Breast epithelium (tissue), 4 donors: ENCODE results near the gene RPL18. TPM values are rescaled to one million over a fixed set of nuclear protein-coding genes. Genes with fewer than 3 reads are reported as not detected.

ENCODE experiments used
- DNase-seq, 2 donors: peaks; one replicate each; pipeline ENCODE4 v3.0.0-alpha.2; 2019; ENCODE audit warnings: low spot score in 2 of 2
- H3K27ac ChIP-seq, 2 donors: fragments of 200-600 bp; sonication (generic) in 1 of 2; one replicate each; pipeline ENCODE4 v1.5.1; 2016 to 2019; ENCODE audit warnings: mild to moderate bottlenecking in 1 of 2
- H3K27me3 ChIP-seq, 2 donors: fragments of 200-600 bp; sonication (generic) in 1 of 2; one replicate each; pipeline versions ENCODE4 v1.5.1 to v1.6.0; 2017 to 2019; ENCODE audit warnings: control low read depth in 1 of 2, mild to moderate bottlenecking in 1 of 2
- H3K36me3 ChIP-seq: fragments of 200-600 bp; one replicate; pipeline ENCODE4 v1.5.1; 2019
- H3K4me1 ChIP-seq, 2 donors: fragments of 200-600 bp; sonication (generic); one replicate each; pipeline ENCODE4 v1.5.1; 2016 to 2019; ENCODE audit warnings: control low read depth in 1 of 2
- H3K4me3 ChIP-seq, 3 donors: fragments of 200-600 bp; sonication (generic); 1 replicate in 2 of 3; 2 replicates in 1 of 3; pipeline ENCODE4 v1.5.1; 2016 to 2019; ENCODE audit warnings: mild to moderate bottlenecking in 3 of 3, moderate library complexity in 2 of 3
- H3K9me3 ChIP-seq, 2 donors: fragments of 200-600 bp; sonication (generic) in 1 of 2; one replicate each; pipeline ENCODE4 v1.5.1; 2016 to 2019; ENCODE audit warnings: control low read depth in 1 of 2
- CTCF ChIP-seq, 3 donors: fragments of 450-650 bp; IDR thresholded peaks; one replicate each; pipeline ENCODE4 v1.5.1; 2016 to 2017; ENCODE audit warnings: antibody characterized with exemption in 3 of 3, mild to moderate bottlenecking in 3 of 3, moderate library complexity in 3 of 3
- POLR2A ChIP-seq: fragments of 450-650 bp; IDR thresholded peaks from one replicate; pipeline ENCODE4 v1.6.1; 2016; ENCODE audit warnings: antibody characterized with exemption, mild to moderate bottlenecking, moderate library complexity
- POLR2AphosphoS5 ChIP-seq, 3 donors: sonication (generic); formaldehyde crosslinking; IDR thresholded peaks; one replicate each; pipeline ENCODE4 v1.6.1; 2017; ENCODE audit warnings: antibody characterized with exemption in 3 of 3
- intact Hi-C: fragments of 100-400 bp; cut with DNase I; formaldehyde crosslinking; loops from one replicate; pipeline ENCODE4 v1.15.1; 2023; ENCODE audit warnings: low total_unique reads
- total RNA-seq, 3 donors: library from RNA; depleted of rRNA; stranded (reverse); fragments of >200 nt; gene quantifications; one replicate each; pipeline ENCODE4 v1.1.0, GENCODE V29; 2016

RPL18 gene
- total RNA-seq, 3 donors from 2014 or later = 1,880 to 2,937 (median 2,507) TPM

DNA sequence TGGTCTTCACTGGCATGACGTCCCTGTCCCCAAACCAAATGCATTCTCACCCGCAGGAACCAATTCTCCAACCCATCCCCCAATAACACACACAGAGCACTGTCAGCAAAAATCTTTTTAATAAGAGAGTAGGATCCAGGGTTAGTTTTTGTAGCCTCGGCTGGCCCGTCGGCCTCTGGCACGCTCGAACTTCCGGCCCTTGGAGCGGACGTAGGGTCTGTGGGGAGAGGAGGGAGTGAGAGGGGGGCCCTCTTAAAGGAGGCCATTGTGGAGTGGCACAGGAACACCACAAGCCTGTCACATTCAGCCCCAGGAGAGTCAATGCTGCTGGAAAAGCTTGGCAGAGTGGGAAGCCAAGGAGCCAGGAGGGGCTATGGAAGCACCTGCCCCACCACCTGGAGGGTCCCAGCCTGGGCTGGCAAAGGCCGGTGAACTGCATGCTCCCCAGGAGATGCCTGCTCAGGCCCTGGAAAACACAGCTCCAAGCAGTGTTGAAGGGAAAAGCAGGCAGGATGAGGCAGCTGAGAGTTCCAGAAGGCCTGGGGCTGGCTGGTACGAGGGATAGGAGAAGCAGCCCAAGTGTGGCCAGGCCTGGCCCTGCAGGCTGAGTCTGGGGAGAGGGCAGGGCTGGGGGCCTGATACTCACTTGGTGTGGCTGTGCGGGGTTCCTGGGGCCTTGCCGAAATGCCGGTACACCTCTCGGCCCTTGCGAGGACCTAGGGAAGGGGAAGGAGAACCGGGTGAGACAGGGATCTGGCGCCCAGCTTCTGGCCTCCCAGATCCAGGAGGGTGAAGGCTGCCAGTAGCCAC lies 3.5 kb downstream of the RPL18 start:
- DNase-seq = no peak
- Histone ChIP-seq H3K36me3 (no peaks in the 10 kb centered on the region), H3K27ac (peak overlapping the region; percentile 63 to 93), H3K4me1 (peaks cover 4 to 27% of the 10 kb centered on the region in 2 donors), H3K27me3 (no peaks in the 10 kb centered on the region), H3K9me3 (no peaks in the 10 kb centered on the region), H3K4me3 (no peak overlapping the region)
- TF ChIP-seq CTCF (IDR thresholded peaks at IDR 0.05) (no peak), POLR2AphosphoS5 (IDR thresholded peaks at IDR 0.05) (no peak)
- intact Hi-C loops = no loop called here

DNA sequence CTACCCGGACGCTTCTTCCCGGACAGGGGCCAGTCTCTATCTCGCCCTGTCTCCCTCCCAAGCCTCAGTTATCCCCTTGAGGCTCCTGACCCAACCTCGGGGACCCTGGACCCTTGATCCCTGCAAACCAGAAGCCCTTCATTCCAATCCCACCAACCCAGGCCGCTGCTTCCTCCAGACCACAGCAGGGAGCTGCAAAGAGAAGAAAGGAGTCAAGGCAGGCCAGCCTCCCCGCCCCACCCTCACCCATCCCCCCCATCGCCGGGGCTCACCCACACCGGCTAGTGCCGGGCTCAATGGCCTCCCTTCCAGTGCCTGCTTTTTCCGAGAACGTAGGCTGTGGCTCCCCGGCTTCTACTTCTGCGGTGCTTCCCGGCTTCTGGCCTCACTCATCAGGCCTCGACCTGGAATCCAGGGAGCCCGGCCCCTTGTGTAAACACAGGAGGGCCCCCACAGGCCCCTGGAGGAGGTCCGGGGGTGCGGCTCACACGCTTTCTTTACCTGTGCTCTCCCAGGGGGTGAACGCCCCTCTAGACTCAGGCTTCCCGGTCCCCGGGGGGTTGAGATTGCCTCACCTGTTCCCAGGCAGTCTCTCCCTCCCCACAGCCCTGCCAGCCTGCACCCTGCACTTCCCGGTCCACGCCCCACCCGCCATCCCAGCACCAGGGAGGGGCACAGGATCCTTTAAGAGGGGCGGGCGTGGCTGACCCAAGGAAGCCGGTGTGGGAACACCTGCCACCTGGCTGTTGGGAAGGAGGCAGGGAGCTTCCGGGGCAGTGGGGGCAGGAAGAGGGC lies 4.3 kb downstream of the RPL18 start, which contains the start of gene FAM83E:
FAM83E (minus strand) TSS at position 641 of the 795 bp plus-strand sequence. CDS start 1,704 bp downstream, outside the sequence.
- intact Hi-C loops = no loop called here
- TF ChIP-seq POLR2AphosphoS5 (IDR thresholded peaks at IDR 0.05) (peak in 1 of 3 donors; percentile 12), CTCF (IDR thresholded peaks at IDR 0.05) (no peak)
- Histone ChIP-seq H3K36me3 (no peaks in the 10 kb centered on the region), H3K4me3 (peak within 1 kb of the TSS in 1 of 3 donors; percentile 16), H3K27ac (peak within 1 kb of the TSS; percentile 63 to 93), H3K27me3 (no peaks in the 10 kb centered on the region), H3K9me3 (no peaks in the 10 kb centered on the region), H3K4me1 (peaks cover 4 to 27% of the 10 kb centered on the region in 2 donors)
- no peak for DNase-seq

DNA sequence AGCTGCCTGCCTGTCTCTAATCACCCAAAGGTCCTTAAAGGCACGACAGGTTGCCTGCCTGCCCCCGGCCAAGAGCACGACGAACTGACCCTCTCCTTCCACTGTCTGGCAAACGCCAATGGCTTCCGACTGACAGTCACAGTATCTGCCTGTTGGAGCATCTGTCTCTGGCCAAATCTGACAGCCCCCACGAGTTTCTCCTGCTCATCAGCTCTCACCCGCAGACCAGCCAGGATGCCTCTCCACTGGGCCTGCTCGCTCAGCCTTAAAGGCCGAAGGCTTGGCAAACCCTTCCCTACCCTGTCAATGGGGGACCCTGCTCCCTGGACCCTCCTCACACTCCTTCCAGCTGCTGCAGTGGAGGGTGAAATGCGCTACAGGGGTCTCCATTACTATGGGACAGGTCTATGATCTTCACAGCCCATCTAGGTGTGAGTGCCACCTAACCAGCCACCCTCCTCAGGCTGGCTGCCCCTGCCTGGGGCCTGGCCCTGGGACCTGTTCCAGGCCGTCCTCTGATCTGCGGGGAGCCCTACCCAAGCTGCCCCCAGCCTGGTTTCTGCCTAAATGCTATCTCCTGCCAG lies 5.0 kb downstream of the RPL18 start:
- TF ChIP-seq POLR2AphosphoS5 (IDR thresholded peaks at IDR 0.05) (no peak), POLR2A (no peak), CTCF (IDR thresholded peaks at IDR 0.05) (no peak)
- intact Hi-C loops = no loop called here
- DNase-seq = no peak
- H3K27me3 ChIP-seq = no peaks in the 10 kb centered on the region
- H3K4me1 ChIP-seq = peaks cover 4 to 27% of the 10 kb centered on the region in 2 donors
- no peaks in the 10 kb centered on the region for H3K36me3 ChIP-seq
- H3K9me3 ChIP-seq = no peaks in the 10 kb centered on the region
- H3K27ac ChIP-seq = peak overlapping the region; percentile 63 to 93
- H3K4me3 ChIP-seq = no peak overlapping the region

DNA sequence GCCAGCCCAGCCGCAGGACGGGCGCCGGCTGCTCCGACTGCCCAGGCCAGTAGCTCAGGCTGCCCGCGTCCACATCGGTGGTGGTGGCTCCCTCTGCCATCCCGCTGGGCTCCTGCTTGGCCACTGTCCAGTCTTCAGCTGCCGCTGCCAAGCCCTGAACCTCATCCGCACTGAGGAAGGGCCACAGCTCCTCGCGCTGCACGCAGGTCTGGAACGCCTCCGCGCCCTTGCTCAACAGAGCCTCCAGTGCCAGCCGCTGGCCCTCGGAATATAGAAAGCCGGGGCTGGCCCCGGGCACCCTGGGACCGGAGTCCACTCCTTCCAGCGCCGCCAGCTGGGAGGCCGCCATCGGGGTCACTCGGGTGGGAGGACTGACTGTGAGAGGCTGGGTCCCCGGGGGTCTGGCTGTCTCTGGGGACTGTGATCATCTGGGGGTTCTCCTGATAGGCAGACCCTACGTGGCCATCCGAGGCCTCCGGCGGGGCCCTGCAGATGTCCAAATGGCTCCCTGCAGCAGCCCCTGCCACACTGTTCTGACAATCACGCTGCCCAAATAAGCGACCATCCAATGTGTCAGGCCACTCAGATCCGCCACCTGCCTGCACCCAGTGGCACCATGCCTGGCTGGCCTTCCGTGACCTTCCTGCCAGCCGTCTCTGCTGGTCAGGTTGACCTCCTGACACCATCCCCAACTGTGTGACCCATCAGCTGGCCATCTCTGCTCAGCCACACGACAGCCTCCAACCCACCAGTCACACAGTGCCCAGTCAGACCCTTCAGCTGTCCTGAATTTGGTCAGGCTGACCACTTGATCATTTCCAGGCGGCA lies 5.7 kb downstream of the RPL18 start:
- Histone ChIP-seq H3K9me3 (no peaks in the 10 kb centered on the region), H3K36me3 (no peaks in the 10 kb centered on the region), H3K4me3 (peak overlapping the region in 2 of 3 donors; percentile 7 to 33), H3K27me3 (no peaks in the 10 kb centered on the region), H3K27ac (peak overlapping the region; percentile 55 to 63), H3K4me1 (peaks cover 4 to 27% of the 10 kb centered on the region in 2 donors)
- intact Hi-C loops = no loop called here
- no peak for DNase-seq
- TF ChIP-seq POLR2AphosphoS5 (IDR thresholded peaks at IDR 0.05) (no peak), CTCF (IDR thresholded peaks at IDR 0.05) (no peak), POLR2A (no peak)
